Panc1 (cell line): ENCODE data around the gene ROBO1. TPM values are rescaled to one million over a fixed set of nuclear protein-coding genes. Genes with fewer than 3 reads are reported as not detected.

Experiments used
- ATAC-seq: fragments of 200-7000 bp; cut with Tn5 transposase; 2 replicates; pipeline ENCODE4 v1.9.1; 2020; ENCODE audit warnings: mild to moderate bottlenecking, moderate library complexity
- BruUV-seq: library from RNA; stranded (reverse); fragments of 400-500 nt; replicated peaks from 2 replicates; lab custom pipeline; 2021; lab: Mats Ljungman, UMichigan
- CTCF ChIA-PET: fragments of 300-600 bp; sonication (Branson Sonifier 250); formaldehyde crosslinking; loops from one replicate; lab custom pipeline; 2022; ENCODE audit warnings: antibody characterized with exemption; lab: Charles Lee
- POLR2A ChIA-PET: fragments of 300-600 bp; sonication (Branson Sonifier 250); formaldehyde crosslinking; loops from one replicate; lab custom pipeline; 2022; ENCODE audit warnings: antibody characterized with exemption; lab: Charles Lee
- DNase-seq: peaks from one replicate; pipeline ENCODE4 v3.0.0-alpha.2; 2010; ENCODE audit warnings: low read depth, low spot score
- H3K27ac ChIP-seq: 2 replicates; pipeline ENCODE4 v1.5.1; 2011; ENCODE audit warnings: mild to moderate bottlenecking, low read length, inconsistent platforms
- H3K27me3 ChIP-seq: fragments of 200-500 bp; sonication (Bioruptor generic); 2 replicates; pipeline ENCODE4 v1.6.0; 2014; ENCODE audit warnings: low read length, inconsistent platforms; ENCODE audit not compliant: control insufficient read depth, insufficient read depth
- H3K36me3 ChIP-seq: fragments of 200-500 bp; sonication (Bioruptor generic); 2 replicates; pipeline ENCODE4 v1.5.1; 2014; ENCODE audit warnings: inconsistent platforms, mild to moderate bottlenecking, low read length, moderate library complexity; ENCODE audit not compliant: control insufficient read depth, insufficient read depth
- H3K4me1 ChIP-seq: 2 replicates; pipeline ENCODE4 v1.5.1; 2011; ENCODE audit warnings: inconsistent platforms, mild to moderate bottlenecking, low read length, moderate library complexity; ENCODE audit not compliant: control insufficient read depth, insufficient read depth
- H3K4me3 ChIP-seq, 2 experiments: 2 replicates each; pipeline ENCODE4 v1.5.1; 2011 to 2012; ENCODE audit warnings: low read depth in 2 of 2, low read length in 2 of 2, mild to moderate bottlenecking in 2 of 2, inconsistent platforms in 1 of 2, moderate library complexity in 1 of 2
- H3K9me3 ChIP-seq: fragments of 200-500 bp; sonication (Bioruptor generic); 2 replicates; pipeline ENCODE4 v1.5.1; 2014; ENCODE audit warnings: low read depth, mild to moderate bottlenecking, inconsistent platforms, low read length, moderate library complexity; ENCODE audit not compliant: control insufficient read depth, insufficient read depth
- CTCF ChIP-seq: fragments of 450-650 bp; IDR thresholded peaks from 2 replicates; pipeline ENCODE4 v1.5.1; 2017; ENCODE audit warnings: mild to moderate bottlenecking
- POLR2AphosphoS5 ChIP-seq: IDR thresholded peaks from 2 replicates; pipeline ENCODE4 v1.6.1; 2012; ENCODE audit warnings: mild to moderate bottlenecking, low read depth, low read length, moderate library complexity
- SIN3A ChIP-seq: IDR thresholded peaks from 2 replicates; pipeline ENCODE4 v1.6.1; 2012; ENCODE audit warnings: low read depth, mild to moderate bottlenecking, low read length, moderate library complexity, borderline replicate concordance; ENCODE audit not compliant: insufficient read depth
- TCF7L2 ChIP-seq: IDR thresholded peaks from 2 replicates; pipeline ENCODE4 v1.6.1; 2011; ENCODE audit warnings: mild to moderate bottlenecking, low read depth, low read length, inconsistent platforms
- in situ Hi-C: cut with HindIII; loops from 2 replicates; pipeline ENCODE4 v1.10.0; 2016; ENCODE audit warnings: low sequenced_read_pairs, low pct_unique_long_range_greater_than_20kb
- intact Hi-C: fragments of 100-400 bp; cut with micrococcal nuclease; formaldehyde crosslinking; loops from one replicate; pipeline ENCODE4 v1.10.0; 2022; ENCODE audit not compliant: unreplicated experiment
- total RNA-seq: library from RNA; stranded (reverse); gene quantifications from one replicate; pipeline ENCODE4 v1.2.1, GENCODE V29; 2021; ENCODE audit not compliant: unreplicated experiment
- TF ChIP-seq, protein P1 (sequence below), 2 experiments: IDR thresholded peaks; 2 replicates each; pipeline ENCODE4 v1.6.1; 2011 to 2012; ENCODE audit warnings: low read depth in 2 of 2, control low read depth in 1 of 2, low read length in 1 of 2, mild to moderate bottlenecking in 1 of 2, moderate library complexity in 1 of 2; ENCODE audit not compliant: insufficient read depth in 1 of 2

ROBO1 gene
- total RNA-seq, 1 experiment from 2014 or later = 61.6 TPM

GRCh38 chr3:79040091-79040490 is 727.7 kb downstream of the ROBO1 start:
- CTCF ChIA-PET = no interaction called here
- ATAC-seq (no peak), DNase-seq (no peak)
- Histone ChIP-seq H3K4me3 (no peak overlapping the region), H3K9me3 (no peaks in the 10 kb centered on the region), H3K36me3 (no peaks in the 10 kb centered on the region), H3K27ac (no peak overlapping the region), H3K4me1 (no peaks in the 10 kb centered on the region), H3K27me3 (no peaks in the 10 kb centered on the region)
- POLR2A ChIA-PET = no interaction called here
- TF ChIP-seq, protein P1, sequence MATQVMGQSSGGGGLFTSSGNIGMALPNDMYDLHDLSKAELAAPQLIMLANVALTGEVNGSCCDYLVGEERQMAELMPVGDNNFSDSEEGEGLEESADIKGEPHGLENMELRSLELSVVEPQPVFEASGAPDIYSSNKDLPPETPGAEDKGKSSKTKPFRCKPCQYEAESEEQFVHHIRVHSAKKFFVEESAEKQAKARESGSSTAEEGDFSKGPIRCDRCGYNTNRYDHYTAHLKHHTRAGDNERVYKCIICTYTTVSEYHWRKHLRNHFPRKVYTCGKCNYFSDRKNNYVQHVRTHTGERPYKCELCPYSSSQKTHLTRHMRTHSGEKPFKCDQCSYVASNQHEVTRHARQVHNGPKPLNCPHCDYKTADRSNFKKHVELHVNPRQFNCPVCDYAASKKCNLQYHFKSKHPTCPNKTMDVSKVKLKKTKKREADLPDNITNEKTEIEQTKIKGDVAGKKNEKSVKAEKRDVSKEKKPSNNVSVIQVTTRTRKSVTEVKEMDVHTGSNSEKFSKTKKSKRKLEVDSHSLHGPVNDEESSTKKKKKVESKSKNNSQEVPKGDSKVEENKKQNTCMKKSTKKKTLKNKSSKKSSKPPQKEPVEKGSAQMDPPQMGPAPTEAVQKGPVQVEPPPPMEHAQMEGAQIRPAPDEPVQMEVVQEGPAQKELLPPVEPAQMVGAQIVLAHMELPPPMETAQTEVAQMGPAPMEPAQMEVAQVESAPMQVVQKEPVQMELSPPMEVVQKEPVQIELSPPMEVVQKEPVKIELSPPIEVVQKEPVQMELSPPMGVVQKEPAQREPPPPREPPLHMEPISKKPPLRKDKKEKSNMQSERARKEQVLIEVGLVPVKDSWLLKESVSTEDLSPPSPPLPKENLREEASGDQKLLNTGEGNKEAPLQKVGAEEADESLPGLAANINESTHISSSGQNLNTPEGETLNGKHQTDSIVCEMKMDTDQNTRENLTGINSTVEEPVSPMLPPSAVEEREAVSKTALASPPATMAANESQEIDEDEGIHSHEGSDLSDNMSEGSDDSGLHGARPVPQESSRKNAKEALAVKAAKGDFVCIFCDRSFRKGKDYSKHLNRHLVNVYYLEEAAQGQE (IDR thresholded peaks at IDR 0.05; ENCODE audit: insufficient read depth in 1 of 2, low read depth in 2 of 2, low read length in 1 of 2) = no peak
- no peak for TF ChIP-seq SIN3A
- no peak for TF ChIP-seq CTCF
- TF ChIP-seq TCF7L2 = no peak
- no peak for TF ChIP-seq POLR2AphosphoS5
- intact Hi-C loops = no loop called here
- in situ Hi-C loops = no loop called here
- BruUV-seq = no TSS peak

GRCh38 chr3:79039192-79039591 is 728.6 kb downstream of the ROBO1 start:
- no peak overlapping the region for H3K4me3 ChIP-seq
- intact Hi-C loops = no loop called here
- no TSS peak for BruUV-seq
- DNase-seq = no peak
- H3K27ac ChIP-seq = no peak overlapping the region
- no peaks in the 10 kb centered on the region for H3K27me3 ChIP-seq
- TF ChIP-seq SIN3A (no peak), TCF7L2 (no peak), POLR2AphosphoS5 (no peak), CTCF (no peak)
- TF ChIP-seq, protein P1 (IDR thresholded peaks at IDR 0.05; ENCODE audit: insufficient read depth in 1 of 2, low read depth in 2 of 2, low read length in 1 of 2) = no peak
- no peaks in the 10 kb centered on the region for H3K9me3 ChIP-seq
- H3K4me1 ChIP-seq = no peaks in the 10 kb centered on the region
- H3K36me3 ChIP-seq = no peaks in the 10 kb centered on the region
- in situ Hi-C loops = no loop called here
- no peak for ATAC-seq
- ChIA-PET POLR2A (no interaction called here), CTCF (no interaction called here)
